Tibial nerve (tissue), 4 donors: ENCODE data around the gene XRN2. TPM values are rescaled to one million over a fixed set of nuclear protein-coding genes. Genes with fewer than 3 reads are reported as not detected.

Source experiments
- DNase-seq, 2 donors: peaks; one replicate each; pipeline ENCODE4 v3.0.0-alpha.2; 2019; ENCODE audit warnings: low spot score in 2 of 2
- H3K27ac ChIP-seq, 4 donors: fragments of 200-600 bp; sonication (generic) in 3 of 4; one replicate each; pipeline ENCODE4 v1.5.1; 2017 to 2019; ENCODE audit warnings: mild to moderate bottlenecking in 1 of 4
- H3K27me3 ChIP-seq, 2 donors: fragments of 200-600 bp; sonication (generic) in 1 of 2; one replicate each; pipeline versions ENCODE4 v1.5.1 to v1.6.0; 2017 to 2019
- H3K36me3 ChIP-seq, 3 donors: fragments of 200-600 bp; sonication (generic); one replicate each; pipeline ENCODE4 v1.5.1; 2018 to 2019
- H3K4me1 ChIP-seq, 4 donors: fragments of 200-600 bp; sonication (generic) in 3 of 4; one replicate each; pipeline ENCODE4 v1.5.1; 2017 to 2019
- H3K4me3 ChIP-seq, 4 donors: fragments of 200-600 bp; sonication (generic) in 3 of 4; one replicate each; pipeline ENCODE4 v1.5.1; 2017 to 2019; ENCODE audit warnings: mild to moderate bottlenecking in 1 of 4, moderate library complexity in 1 of 4
- H3K9me3 ChIP-seq, 4 donors: fragments of 200-600 bp; sonication (generic) in 3 of 4; one replicate each; pipeline ENCODE4 v1.5.1; 2017 to 2019
- CTCF ChIP-seq, 5 experiments: fragments of 200-600 bp in 3 of 5; fragments of 450-650 bp in 2 of 5; sonication (generic) in 3 of 5; IDR thresholded peaks; one replicate each; pipeline ENCODE4 v1.5.1; 2016 to 2019; ENCODE audit warnings: antibody characterized with exemption in 5 of 5, mild to moderate bottlenecking in 3 of 5, moderate library complexity in 2 of 5
- EP300 ChIP-seq, 2 donors: sonication (generic); formaldehyde crosslinking; IDR thresholded peaks; one replicate each; pipeline ENCODE4 v1.6.1; 2017; ENCODE audit warnings: antibody characterized with exemption in 2 of 2, mild to moderate bottlenecking in 1 of 2
- POLR2A ChIP-seq, 2 donors: fragments of 450-650 bp; IDR thresholded peaks; one replicate each; pipeline ENCODE4 v1.6.1; 2017; ENCODE audit warnings: antibody characterized with exemption in 2 of 2, mild to moderate bottlenecking in 2 of 2, moderate library complexity in 2 of 2
- WGBS, 2 donors: methylation state at CpG; one replicate each; pipeline ENCODE4 v1.1.5; 2018; 5-methylcytosine and 5-hydroxymethylcytosine counted together
- total RNA-seq, 4 donors: library from RNA; depleted of rRNA; stranded (reverse); fragments of >200 nt; gene quantifications; one replicate each; pipeline ENCODE4 v1.1.0, GENCODE V29; 2016

The XRN2 gene
- total RNA-seq, 4 donors from 2014 or later, result 46.1 to 58.2 (median 53.0) TPM

GRCh38 chr20:21294755-21295154 is 8.4 kb upstream of the XRN2 start:
- Histone ChIP-seq H3K4me1 (no peaks in the 10 kb centered on the region), H3K36me3 (no peaks in the 10 kb centered on the region), H3K9me3 (no peaks in the 10 kb centered on the region), H3K27ac (no peak overlapping the region), H3K4me3 (no peak overlapping the region), H3K27me3 (no peaks in the 10 kb centered on the region)
- 70 to 72% methylated on average over 5 of the region's 5 CpGs for WGBS, 2 donors
- no peak for TF ChIP-seq EP300 (IDR thresholded peaks at IDR 0.05)
- no peak for TF ChIP-seq CTCF (IDR thresholded peaks at IDR 0.05)
- no peak for TF ChIP-seq POLR2A (IDR thresholded peaks at IDR 0.05)
- DNase-seq, result no peak

GRCh38 chr20:21301940-21302663 is 1.0 kb upstream of the XRN2 start:
- H3K9me3 ChIP-seq, result no peaks in the 10 kb centered on the region
- TF ChIP-seq CTCF (IDR thresholded peaks at IDR 0.05) (no peak), POLR2A (IDR thresholded peaks at IDR 0.05) (no peak), EP300 (IDR thresholded peaks at IDR 0.05) (no peak)
- H3K4me1 ChIP-seq, result peaks cover 0 to 22% (median 14%) of the 10 kb centered on the region in 4 donors
- H3K4me3 ChIP-seq, result peak overlapping the region; percentile 84 to 100 (median 92)
- DNase-seq, result no peak
- no peaks in the 10 kb centered on the region for H3K36me3 ChIP-seq
- peak overlapping the region; percentile 92 to 100 (median 96) for H3K27ac ChIP-seq
- H3K27me3 ChIP-seq, result no peaks in the 10 kb centered on the region
- WGBS, 2 donors, result 49 to 54% methylated on average over 9 of the region's 9 CpGs

- no peaks in the 10 kb centered on the region for H3K9me3 ChIP-seq
- H3K4me1 ChIP-seq, result peaks cover 0 to 22% (median 14%) of the 10 kb centered on the region in 4 donors
- TF ChIP-seq CTCF (IDR thresholded peaks at IDR 0.05), result no peak
- no peak for TF ChIP-seq POLR2A (IDR thresholded peaks at IDR 0.05)
- no peak for TF ChIP-seq EP300 (IDR thresholded peaks at IDR 0.05)
- WGBS, 2 donors, result 6% methylated on average over 12 of the region's 12 CpGs
- H3K27me3 ChIP-seq, result no peaks in the 10 kb centered on the region
- DNase-seq, result no peak
- no peaks in the 10 kb centered on the region for H3K36me3 ChIP-seq
- H3K27ac ChIP-seq, result peak overlapping the region; percentile 92 to 100 (median 96)
- peak overlapping the region; percentile 84 to 100 (median 92) for H3K4me3 ChIP-seq
Measured at GRCh38 chr20:21302664-21303060, 469 bp upstream of the XRN2 start.

- TF ChIP-seq POLR2A (IDR thresholded peaks at IDR 0.05) (no peak), CTCF (IDR thresholded peaks at IDR 0.05) (no peak), EP300 (IDR thresholded peaks at IDR 0.05) (no peak)
- no peaks in the 10 kb centered on the region for H3K9me3 ChIP-seq
- peak overlapping the region; percentile 84 to 100 (median 92) for H3K4me3 ChIP-seq
- no peaks in the 10 kb centered on the region for H3K27me3 ChIP-seq
- peaks cover 0 to 33% (median 14%) of the 10 kb centered on the region in 4 donors for H3K4me1 ChIP-seq
- peaks cover 0 to 7% (median 0%) of the 10 kb centered on the region in 3 donors for H3K36me3 ChIP-seq
- no peak for DNase-seq
- 0 to 1% methylated on average over 16 to 18 of the region's 18 CpGs for WGBS, 2 donors
- peak overlapping the region; percentile 92 to 100 (median 96) for H3K27ac ChIP-seq
Measured at GRCh38 chr20:21303872-21304586, 898 bp downstream of the XRN2 start.

GRCh38 chr20:21308340-21308739 is 5.2 kb downstream of the XRN2 start:
- Histone ChIP-seq H3K4me1 (peaks cover 0 to 60% (median 17%) of the 10 kb centered on the region in 4 donors), H3K27me3 (no peaks in the 10 kb centered on the region), H3K9me3 (no peaks in the 10 kb centered on the region), H3K4me3 (no peak overlapping the region), H3K27ac (no peak overlapping the region), H3K36me3 (peaks cover 0 to 7% (median 0%) of the 10 kb centered on the region in 3 donors)
- TF ChIP-seq POLR2A (IDR thresholded peaks at IDR 0.05) (no peak), EP300 (IDR thresholded peaks at IDR 0.05) (no peak), CTCF (IDR thresholded peaks at IDR 0.05) (no peak)
- no peak for DNase-seq
- 96 to 100% methylated on average over 2 of the region's 2 CpGs for WGBS, 2 donors
